GM12878 (cell line): ENCODE data around the gene SEMA4F. TPM values are rescaled to one million over a fixed set of nuclear protein-coding genes. Genes with fewer than 3 reads are reported as not detected.

Experiments used
- ATAC-seq: fragments of 200-7000 bp; cut with Tn5 transposase; 3 replicates; pipeline ENCODE4 v1.9.1; 2020; ENCODE audit warnings: mild to moderate bottlenecking, moderate library complexity
- BruUV-seq: library from RNA; stranded (reverse); fragments of 400-500 nt; replicated peaks from 2 replicates; lab custom pipeline; 2021; lab: Mats Ljungman, UMichigan
- CTCF ChIA-PET: fragments of 300-600 bp; sonication (Branson Sonifier 250); formaldehyde crosslinking; extraction: SDS; loops from one replicate; lab custom pipeline; 2021; ENCODE audit warnings: inconsistent platforms; lab: Yijun Ruan, JAX
- POLR2A ChIA-PET: fragments of 350-600 bp; formaldehyde crosslinking; extraction: SDS; loops from one replicate; lab custom pipeline; 2021; ENCODE audit warnings: inconsistent platforms; lab: Charles Lee
- RAD21 ChIA-PET: fragments of 300-600 bp; sonication (Branson Sonifier 250); formaldehyde crosslinking; loops from one replicate; lab custom pipeline; 2023; ENCODE audit warnings: antibody characterized with exemption; ENCODE audit not compliant: unreplicated experiment; lab: Charles Lee
- SMC1A ChIA-PET: fragments of 300-600 bp; sonication (Branson Sonifier 250); formaldehyde crosslinking; loops from one replicate; lab custom pipeline; 2023; ENCODE audit not compliant: unreplicated experiment, uncharacterized antibody; lab: Charles Lee
- DNase-seq: peaks from one replicate; pipeline ENCODE4 v3.0.0-alpha.2; 2011; ENCODE audit warnings: low read depth, low spot score
- FAIRE-seq: peaks from 3 replicates; lab custom pipeline; 2011; peaks lifted over from hg19 to GRCh38; lab: Jason Lieb, UNC
- H2AFZ ChIP-seq: 2 replicates; pipeline ENCODE4 v1.6.0; 2011; ENCODE audit warnings: low read depth, low read length, control low read depth; ENCODE audit not compliant: control insufficient read depth
- H3K27ac ChIP-seq: 2 replicates; pipeline ENCODE4 v1.5.1; 2011; ENCODE audit warnings: control low read depth; ENCODE audit not compliant: control insufficient read depth, insufficient read depth
- H3K27me3 ChIP-seq, 2 experiments: replicated peaks in 1 of 2; 2 replicates each; pipeline versions ENCODE4 v1.6.0 to v1.6.1; 2011; ENCODE audit warnings: low read length in 1 of 2; ENCODE audit not compliant: control insufficient read depth in 2 of 2, insufficient read depth in 2 of 2
- H3K36me3 ChIP-seq, 2 experiments: 2 replicates each; pipeline ENCODE4 v1.5.1; 2011; ENCODE audit warnings: low read length in 1 of 2; ENCODE audit not compliant: control insufficient read depth in 2 of 2, insufficient read depth in 2 of 2
- H3K4me1 ChIP-seq: 2 replicates; pipeline ENCODE4 v1.6.1; 2011; ENCODE audit warnings: mild to moderate bottlenecking, low read length, moderate library complexity, mixed read lengths; ENCODE audit not compliant: control insufficient read depth, insufficient read depth
- H3K4me2 ChIP-seq: 2 replicates; pipeline ENCODE4 v1.6.0; 2011; ENCODE audit warnings: control low read depth; ENCODE audit not compliant: control insufficient read depth, insufficient read depth
- H3K4me3 ChIP-seq: fragments of 200-600 bp; sonication (generic); 2 replicates; pipeline ENCODE4 v1.5.1; 2016
- H3K79me2 ChIP-seq: 2 replicates; pipeline ENCODE4 v1.6.0; 2011; ENCODE audit warnings: low read length; ENCODE audit not compliant: control insufficient read depth, insufficient read depth
- H3K9ac ChIP-seq: 2 replicates; pipeline ENCODE4 v1.8.0; 2011; ENCODE audit warnings: low read length, control low read depth, mixed read lengths; ENCODE audit not compliant: control insufficient read depth, insufficient read depth
- H3K9me3 ChIP-seq: replicated peaks from 3 replicates; pipeline ENCODE4 v1.5.1; 2011; ENCODE audit warnings: mild to moderate bottlenecking, low read length; ENCODE audit not compliant: control insufficient read depth, insufficient read depth
- H4K20me1 ChIP-seq: 2 replicates; pipeline ENCODE4 v1.6.0; 2011; ENCODE audit not compliant: control insufficient read depth, insufficient read depth
- DPF2 ChIP-seq: fragments of 450-650 bp; IDR thresholded peaks from 2 replicates; pipeline ENCODE4 v1.6.1; 2017; ENCODE audit warnings: mild to moderate bottlenecking
- EP300 ChIP-seq, 2 experiments: fragments of 150-350 bp in 1 of 2; IDR thresholded peaks; 2 replicates each; pipeline ENCODE4 v1.6.1; 2011 to 2012; ENCODE audit warnings: low read depth in 2 of 2, low read length in 2 of 2, borderline replicate concordance in 1 of 2, improper control_type of control experiment in 1 of 2, inconsistent platforms in 1 of 2; ENCODE audit not compliant: control insufficient read depth in 1 of 2
- ESRRA ChIP-seq: IDR thresholded peaks from 2 replicates; pipeline ENCODE4 v1.6.1; 2012; ENCODE audit warnings: mild to moderate bottlenecking, low read length, improper control_type of control experiment
- IKZF1 ChIP-seq: fragments of 450-650 bp; conservative IDR thresholded peaks from 2 replicates; pipeline ENCODE4 v1.6.1; 2017; ENCODE audit warnings: antibody characterized with exemption, mild to moderate bottlenecking
- IKZF2 ChIP-seq, 2 experiments: fragments of 450-650 bp; IDR thresholded peaks; 2 replicates each; pipeline ENCODE4 v1.6.1; 2017; ENCODE audit warnings: mild to moderate bottlenecking in 2 of 2, moderate library complexity in 2 of 2
- MYB ChIP-seq: fragments of 150-350 bp; IDR thresholded peaks from 2 replicates; pipeline ENCODE4 v1.6.1; 2014; ENCODE audit warnings: mild to moderate bottlenecking, low read depth, low read length, borderline replicate concordance
- NR2F1 ChIP-seq: fragments of 450-650 bp; conservative IDR thresholded peaks from 2 replicates; pipeline ENCODE4 v1.6.1; 2017; ENCODE audit warnings: mild to moderate bottlenecking
- RELB ChIP-seq: fragments of 450-650 bp; IDR thresholded peaks from 2 replicates; pipeline ENCODE4 v1.6.1; 2017; ENCODE audit warnings: low read depth, mild to moderate bottlenecking, moderate library complexity
- SPI1 ChIP-seq: IDR thresholded peaks from 2 replicates; pipeline ENCODE4 v1.6.1; 2011; ENCODE audit warnings: low read depth, mild to moderate bottlenecking, low read length, moderate library complexity, borderline replicate concordance; ENCODE audit not compliant: insufficient read depth
- ZNF24 ChIP-seq: fragments of 450-650 bp; IDR thresholded peaks from 2 replicates; pipeline ENCODE4 v1.6.1; 2017; ENCODE audit warnings: antibody characterized with exemption, mild to moderate bottlenecking
- WGBS: methylation state at CpG from one replicate; pipeline ENCODE4 v1.1.6; 2016; ENCODE audit warnings: low lambda C conversion rate; ENCODE audit not compliant: insufficient replicate concordance, insufficient coverage; ENCODE audit errors: missing lambda C conversion rate; 5-methylcytosine and 5-hydroxymethylcytosine counted together
- in situ Hi-C: fragments of 300-500 bp; cut with MboI; formaldehyde crosslinking; loops from 9 replicates; pipeline ENCODE4 v1.14.3; 2018; ENCODE audit warnings: mixed read lengths
- intact Hi-C: fragments of 100-400 bp; cut with micrococcal nuclease; formaldehyde crosslinking; loops from one replicate; pipeline ENCODE4 v1.14.2; 2022; ENCODE audit not compliant: unreplicated experiment
- polyA plus RNA-seq, 11 experiments: library from polyadenylated mRNA; depleted of rRNA in 4 of 11; unstranded in 6 of 11; stranded (reverse) in 5 of 11; fragments of >200 nt; fragmentation: Nextera tagmentation in 4 of 11; fragmentation: Illumina TruSeq in 1 of 11; extraction: Ambion mirVana in 4 of 11; extraction: Trizol in 1 of 11; gene quantifications; 1 replicate in 1 of 11; 2 replicates in 10 of 11; pipeline versions ENCODE4 v1.2.1 to v1.2.3, GENCODE V29; 2011 to 2016; ENCODE audit warnings: inconsistent platforms in 2 of 11, missing spikeins in 2 of 11, low read depth in 1 of 11
- total RNA-seq, 4 experiments: library from RNA; depleted of rRNA in 3 of 4; stranded (reverse); fragments of >200 nt in 3 of 4; fragmentation: Illumina TruSeq in 1 of 4; extraction: Trizol in 1 of 4; gene quantifications; 2 replicates each; pipeline versions ENCODE4 v1.2.1 to v1.2.3, GENCODE V29; 2013 to 2021

Gene SEMA4F
- total and polyA plus RNA-seq, 10 of the 15 experiments (the other 5 are each of a cell fraction or from before 2014, with no cell fraction given) = 0.26 to 3.0 (median 2.1) TPM

GRCh38 chr2:74619651-74620297, 34.3 kb upstream of the SEMA4F start:
- H2AFZ ChIP-seq = peak overlapping the region; percentile 52
- WGBS = 52% methylated on average over 5 of the region's 5 CpGs
- ATAC-seq (peak; percentile 81), DNase-seq (peak; percentile 26), FAIRE-seq (peak; percentile 52)
- intact Hi-C loops = no loop called here
- TF ChIP-seq DPF2 = peak; percentile 46; the same call in 1 of the 2 replicates
- TF ChIP-seq RELB = peak; percentile 53; the same call in 1 of the 2 replicates
- TF ChIP-seq ESRRA = no peak; the same call in 1 of the 2 replicates
- peak; percentile 88 for TF ChIP-seq SPI1
- TF ChIP-seq IKZF1 = peak; percentile 43; the same call in 1 of the 2 replicates
- TF ChIP-seq ZNF24 = peak; percentile 90
- TF ChIP-seq IKZF2 (IDR thresholded peaks at IDR 0.05) = peak; percentile 75 to 78; a peak in 2 of 4 replicates
- TF ChIP-seq MYB = no peak
- 0 out of 4 replicates have a peak, but pooled peaks of 1 of the 2 experiments have one; percentile 25 for TF ChIP-seq EP300 (IDR thresholded peaks at IDR 0.05; ENCODE audit: borderline replicate concordance in 1 of 2, control insufficient read depth in 1 of 2, low read depth in 2 of 2, low read length in 2 of 2)
- peak; percentile 47; the same call in 1 of the 2 replicates for TF ChIP-seq NR2F1
- H4K20me1 ChIP-seq = no peaks in the 10 kb centered on the region
- H3K27ac ChIP-seq = no peak overlapping the region; the same call in 1 of the 2 replicates
- POLR2A ChIA-PET = interaction anchor here (0.5 to 1.6 kb wide), 3 partner anchors 113 to 168 kb away, joined by 3 to 4 read pairs (median 3); partner anchors contain the start of gene PCGF1
- RAD21 ChIA-PET = interaction anchor here (0.7 to 2.5 kb wide), 3 partner anchors 28 to 48 kb away, joined by 3 to 6 read pairs (median 3); no protein-coding TSS in a partner anchor
- in situ Hi-C loops = no loop called here
- no peaks in the 10 kb centered on the region for H3K36me3 ChIP-seq
- H3K4me3 ChIP-seq = no peak overlapping the region
- peak overlapping the region; percentile 1; the same call in 1 of the 2 replicates for H3K4me2 ChIP-seq
- H3K9me3 ChIP-seq = no peaks in the 10 kb centered on the region
- H3K4me1 ChIP-seq = peaks cover 4% of the 10 kb centered on the region
- H3K79me2 ChIP-seq = no peaks in the 10 kb centered on the region
- H3K27me3 ChIP-seq = no peaks in the 10 kb centered on the region
- CTCF ChIA-PET = interaction anchor here (0.8 to 7.1 kb wide), 5 partner anchors 19 to 89 kb away, joined by 3 to 56 read pairs (median 3); no protein-coding TSS in a partner anchor
- SMC1A ChIA-PET = interaction anchor here (1.2 to 4.9 kb wide), 3 partner anchors 8 to 32 kb away, joined by 3 to 48 read pairs (median 7); no protein-coding TSS in a partner anchor
- BruUV-seq = no TSS peak
- no peak overlapping the region for H3K9ac ChIP-seq
